SK-N-SH (cell line): ENCODE results near the gene ZC3H18.

Experiments used
- CTCF ChIP-seq: fragments of 200-600 bp; sonication (generic); IDR thresholded peaks from 2 replicates; pipeline ENCODE4 v1.6.1; 2017; ENCODE audit warnings: antibody characterized with exemption, mild to moderate bottlenecking, moderate library complexity
- POLR2AphosphoS5 ChIP-seq: IDR thresholded peaks from 2 replicates; pipeline ENCODE4 v1.6.1; 2012; ENCODE audit warnings: low read depth, low read length
- RAD21 ChIP-seq: IDR thresholded peaks from 2 replicates; pipeline ENCODE4 v1.6.1; 2012; ENCODE audit warnings: mild to moderate bottlenecking, low read length
- RCOR1 ChIP-seq: fragments of 150-350 bp; IDR thresholded peaks from 2 replicates; pipeline ENCODE4 v1.6.1; 2017; ENCODE audit warnings: antibody characterized with exemption, low read length
- SMC3 ChIP-seq: IDR thresholded peaks from 2 replicates; pipeline ENCODE4 v1.6.1; 2012; ENCODE audit warnings: low read depth, low read length, improper control_type of control experiment
- TAF1 ChIP-seq: IDR thresholded peaks from 2 replicates; pipeline ENCODE4 v1.6.1; 2012; ENCODE audit warnings: low read depth, mild to moderate bottlenecking, low read length, moderate library complexity, borderline replicate concordance
- YY1 ChIP-seq: IDR thresholded peaks from 2 replicates; pipeline ENCODE4 v1.4.0; 2012; ENCODE audit warnings: low read depth, mild to moderate bottlenecking

- TF ChIP-seq RAD21 (no peak), CTCF (no peak), YY1 (no peak), TAF1 (no peak), POLR2AphosphoS5 (no peak), RCOR1 (no peak), SMC3 (no peak)
These were observed 489 bp downstream of the ZC3H18 start for GRCh38 chr16:88570691-88571092.
